Right lobe of liver (tissue), 4 donors: ENCODE data around the gene FPGS.

Experiments used
- POLR2A ChIP-seq: fragments of 450-650 bp; IDR thresholded peaks from one replicate; pipeline ENCODE4 v1.6.1; 2017; ENCODE audit warnings: antibody characterized with exemption, mild to moderate bottlenecking
- TF ChIP-seq, protein P1 (sequence below), 4 donors: fragments of 200-600 bp in 3 of 4; fragments of 450-650 bp in 1 of 4; IDR thresholded peaks; one replicate each; pipeline versions ENCODE4 v1.5.1 to v1.8.0; 2016 to 2022; ENCODE audit warnings: antibody characterized with exemption in 4 of 4, mild to moderate bottlenecking in 2 of 4
- donor health status: DM: no; HTN: no; CAD: no.
- donor health status: DM: no; HTN: no; CAD: no.
- donor health status: DM: no; HTN: yes; CAD: no.

DNA sequence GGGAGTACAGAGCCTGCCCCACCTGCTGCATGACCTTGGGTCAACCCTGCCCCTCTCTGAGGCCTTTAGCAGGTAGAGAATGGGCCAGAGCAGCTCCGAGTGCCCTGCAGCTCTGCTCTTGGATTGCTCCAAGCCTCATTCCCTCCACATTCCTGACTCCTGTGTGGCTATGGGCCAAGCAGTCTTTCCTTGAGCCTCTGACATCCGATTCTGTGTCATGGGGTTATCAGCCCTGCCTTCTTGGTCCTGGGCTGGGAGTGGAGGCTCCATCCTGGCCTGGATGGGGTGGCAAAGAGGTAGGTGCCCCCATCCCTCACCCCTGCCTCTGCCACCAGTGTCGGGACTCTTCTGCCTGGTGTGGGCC lies 13.7 kb downstream of the FPGS start:
- TF ChIP-seq, protein P1, sequence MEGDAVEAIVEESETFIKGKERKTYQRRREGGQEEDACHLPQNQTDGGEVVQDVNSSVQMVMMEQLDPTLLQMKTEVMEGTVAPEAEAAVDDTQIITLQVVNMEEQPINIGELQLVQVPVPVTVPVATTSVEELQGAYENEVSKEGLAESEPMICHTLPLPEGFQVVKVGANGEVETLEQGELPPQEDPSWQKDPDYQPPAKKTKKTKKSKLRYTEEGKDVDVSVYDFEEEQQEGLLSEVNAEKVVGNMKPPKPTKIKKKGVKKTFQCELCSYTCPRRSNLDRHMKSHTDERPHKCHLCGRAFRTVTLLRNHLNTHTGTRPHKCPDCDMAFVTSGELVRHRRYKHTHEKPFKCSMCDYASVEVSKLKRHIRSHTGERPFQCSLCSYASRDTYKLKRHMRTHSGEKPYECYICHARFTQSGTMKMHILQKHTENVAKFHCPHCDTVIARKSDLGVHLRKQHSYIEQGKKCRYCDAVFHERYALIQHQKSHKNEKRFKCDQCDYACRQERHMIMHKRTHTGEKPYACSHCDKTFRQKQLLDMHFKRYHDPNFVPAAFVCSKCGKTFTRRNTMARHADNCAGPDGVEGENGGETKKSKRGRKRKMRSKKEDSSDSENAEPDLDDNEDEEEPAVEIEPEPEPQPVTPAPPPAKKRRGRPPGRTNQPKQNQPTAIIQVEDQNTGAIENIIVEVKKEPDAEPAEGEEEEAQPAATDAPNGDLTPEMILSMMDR (IDR thresholded peaks at IDR 0.05), result no peak
- no peak for TF ChIP-seq POLR2A
